K562 (cell line): ENCODE results near the gene LTK. TPM values are rescaled to one million over a fixed set of nuclear protein-coding genes. Genes with fewer than 3 reads are reported as not detected.

Experiments used
- ATAC-seq: fragments of 200-7000 bp; cut with Tn5 transposase; 3 replicates; pipeline ENCODE4 v1.9.1; 2020; ENCODE audit warnings: moderate library complexity
- BruUV-seq: library from RNA; stranded (reverse); fragments of 400-500 nt; replicated peaks from 2 replicates; lab custom pipeline; 2021; lab: Mats Ljungman, UMichigan
- CTCF ChIA-PET: fragments of 300-600 bp; formaldehyde crosslinking; extraction: SDS; loops from one replicate; lab custom pipeline; 2021; ENCODE audit warnings: low intra/inter-chr PET ratio; lab: Yijun Ruan, JAX
- POLR2A ChIA-PET: fragments of 300-600, 350-650 bp; sonication (Branson Sonifier 250); formaldehyde crosslinking; extraction: SDS; loops from one replicate; lab custom pipeline; 2021; ENCODE audit warnings: antibody characterized with exemption, inconsistent platforms; lab: Yijun Ruan, JAX
- DNase-seq, 4 experiments: peaks; one replicate each; pipeline versions ENCODE4 v3.0.0 to v3.0.0-alpha.2; 2011 to 2018; ENCODE audit warnings: low spot score in 3 of 4, mixed read lengths in 3 of 4; ENCODE audit errors: extremely low read depth in 1 of 4
- FAIRE-seq: peaks from 2 replicates; lab custom pipeline; 2011; peaks lifted over from hg19 to GRCh38; lab: Jason Lieb, UNC
- H2AFZ ChIP-seq: 2 replicates; pipeline ENCODE4 v1.6.0; 2011; ENCODE audit warnings: low read depth, low read length, control low read depth, inconsistent platforms
- H3K27ac ChIP-seq: fragments of 200-600 bp; 3 replicates; pipeline ENCODE4 v1.8.0; 2011; ENCODE audit warnings: low read depth, mild to moderate bottlenecking, control low read depth, inconsistent platforms, low read length, moderate library complexity, mixed read lengths; ENCODE audit errors: extremely low read depth
- H3K27me3 ChIP-seq, 2 experiments: fragments of 300-600 bp in 1 of 2; 2 replicates in 1 of 2; 3 replicates in 1 of 2; pipeline versions ENCODE4 v1.6.0 to v1.8.0; 2011; ENCODE audit warnings: inconsistent platforms in 2 of 2, low read length in 2 of 2, mild to moderate bottlenecking in 1 of 2, mixed read lengths in 1 of 2, moderate library complexity in 1 of 2; ENCODE audit not compliant: control insufficient read depth in 2 of 2, insufficient read depth in 2 of 2
- H3K36me3 ChIP-seq: fragments of 300-600 bp; 3 replicates; pipeline ENCODE4 v1.8.0; 2011; ENCODE audit warnings: mild to moderate bottlenecking, low read length, inconsistent platforms; ENCODE audit not compliant: control insufficient read depth, insufficient read depth
- H3K4me1 ChIP-seq, 2 experiments: fragments of 200-600 bp in 1 of 2; replicated peaks in 1 of 2; 2 replicates in 1 of 2; 3 replicates in 1 of 2; pipeline versions ENCODE4 v1.5.1 to v1.8.0; 2011; ENCODE audit warnings: inconsistent platforms in 2 of 2, low read length in 2 of 2, mild to moderate bottlenecking in 1 of 2, mixed read lengths in 1 of 2, moderate library complexity in 1 of 2; ENCODE audit not compliant: control insufficient read depth in 2 of 2, insufficient read depth in 2 of 2
- H3K4me2 ChIP-seq: 2 replicates; pipeline ENCODE4 v1.6.1; 2011; ENCODE audit warnings: low read length, control low read depth, inconsistent platforms, mixed read lengths; ENCODE audit not compliant: insufficient read depth
- H3K4me3 ChIP-seq: fragments of 200-600 bp; sonication (generic), shearing (Covaris generic); 2 replicates; pipeline ENCODE4 v1.5.1; 2016; ENCODE audit warnings: control low read depth, inconsistent platforms
- H3K79me2 ChIP-seq: fragments of 200-600 bp; 3 replicates; pipeline ENCODE4 v1.8.0; 2011; ENCODE audit warnings: low read length, inconsistent platforms; ENCODE audit not compliant: control insufficient read depth, insufficient read depth
- H3K9ac ChIP-seq, 2 experiments: 2 replicates each; pipeline versions ENCODE4 v1.6.0 to v1.6.1; 2011; ENCODE audit warnings: low read depth in 2 of 2, low read length in 2 of 2, control low read depth in 1 of 2, inconsistent platforms in 1 of 2, mild to moderate bottlenecking in 1 of 2, mixed read lengths in 1 of 2; ENCODE audit not compliant: insufficient read depth in 1 of 2
- H3K9me1 ChIP-seq: one replicate; pipeline ENCODE4 v1.6.0; 2011; ENCODE audit warnings: inconsistent platforms, mild to moderate bottlenecking, low read length, moderate library complexity; ENCODE audit not compliant: control insufficient read depth, insufficient read depth
- H3K9me3 ChIP-seq: replicated peaks from 2 replicates; pipeline ENCODE4 v1.5.1; 2011; ENCODE audit warnings: low read depth, low read length, inconsistent platforms; ENCODE audit not compliant: control insufficient read depth, insufficient read depth
- H4K20me1 ChIP-seq: replicated peaks from 2 replicates; pipeline ENCODE4 v1.6.1; 2011; ENCODE audit warnings: low read length, inconsistent platforms, mixed read lengths; ENCODE audit not compliant: control insufficient read depth, insufficient read depth
- OTX1 ChIP-seq: fragments of 450-650 bp; formaldehyde crosslinking; IDR thresholded peaks from 2 replicates; pipeline ENCODE4 v1.4.0; 2022; ENCODE audit warnings: mild to moderate bottlenecking
- SUPT5H ChIP-seq: fragments of 450-650 bp; IDR thresholded peaks from 2 replicates; pipeline ENCODE4 v1.6.1; 2016
- TEAD4 ChIP-seq, 2 experiments: sonication (generic) in 1 of 2; formaldehyde crosslinking in 1 of 2; IDR thresholded peaks; 2 replicates each; pipeline versions ENCODE4 v1.6.1 to v1.8.0; 2012 to 2022; ENCODE audit warnings: borderline replicate concordance in 1 of 2, inconsistent platforms in 1 of 2, low read length in 1 of 2, mild to moderate bottlenecking in 1 of 2, missing genetic modification reagents in 1 of 2
- WGBS: fragments of 100-300 bp; shearing (Covaris generic); methylation state at CpG from one replicate; pipeline ENCODE4 v1.1.6; 2016; ENCODE audit warnings: low coverage, mixed read lengths; ENCODE audit not compliant: insufficient coverage; ENCODE audit errors: missing lambda C conversion rate; 5-methylcytosine and 5-hydroxymethylcytosine counted together
- in situ Hi-C: fragments of 300-500 bp; cut with MboI; formaldehyde crosslinking; loops from 4 replicates; pipeline ENCODE4 v1.15.0; 2018; ENCODE audit warnings: inconsistent platforms, mixed read lengths
- intact Hi-C: fragments of 100-400 bp; cut with micrococcal nuclease; formaldehyde crosslinking; loops from 2 replicates; pipeline ENCODE4 v1.14.2; 2022
- polyA plus RNA-seq, 8 experiments: library from polyadenylated mRNA; depleted of rRNA in 4 of 8; stranded (reverse) in 5 of 8; unstranded in 3 of 8; fragments of >200 nt; fragmentation: Nextera tagmentation in 2 of 8; fragmentation: Illumina TruSeq in 1 of 8; extraction: Ambion mirVana in 2 of 8; extraction: Trizol in 1 of 8; gene quantifications; 2 replicates each; pipeline versions ENCODE4 v1.2.1 to v1.2.3, GENCODE V29; 2011 to 2014; ENCODE audit warnings: inconsistent platforms in 1 of 8, missing spikeins in 1 of 8
- total RNA-seq, 7 experiments: library from RNA; depleted of rRNA in 6 of 7; stranded (reverse); fragments of >200 nt in 6 of 7; fragmentation: Illumina TruSeq in 2 of 7; extraction: Trizol in 2 of 7; gene quantifications; 2 replicates each; pipeline versions ENCODE4 v1.2.1 to v1.2.3, GENCODE V29; 2011 to 2021; ENCODE audit warnings: low replicate concordance in 1 of 7
- TF ChIP-seq, protein P1 (sequence below), 3 experiments: fragments of 200-800 bp in 1 of 3; sonication (Bioruptor generic) in 1 of 3; sonication (generic) in 1 of 3; formaldehyde crosslinking in 1 of 3; IDR thresholded peaks; 2 replicates each; pipeline versions ENCODE4 v1.6.1 to v1.8.0; 2016 to 2022; ENCODE audit warnings: mild to moderate bottlenecking in 2 of 3, missing compliant biosample characterization in 2 of 3, missing genetic modification characterization in 2 of 3, missing genetic modification reagents in 1 of 3

LTK gene
- total and polyA plus RNA-seq, 9 of the 15 experiments (the other 6 are each of a cell fraction or from before 2014, with no cell fraction given), result 0.25 to 4.4 (median 1.8) TPM

DNA sequence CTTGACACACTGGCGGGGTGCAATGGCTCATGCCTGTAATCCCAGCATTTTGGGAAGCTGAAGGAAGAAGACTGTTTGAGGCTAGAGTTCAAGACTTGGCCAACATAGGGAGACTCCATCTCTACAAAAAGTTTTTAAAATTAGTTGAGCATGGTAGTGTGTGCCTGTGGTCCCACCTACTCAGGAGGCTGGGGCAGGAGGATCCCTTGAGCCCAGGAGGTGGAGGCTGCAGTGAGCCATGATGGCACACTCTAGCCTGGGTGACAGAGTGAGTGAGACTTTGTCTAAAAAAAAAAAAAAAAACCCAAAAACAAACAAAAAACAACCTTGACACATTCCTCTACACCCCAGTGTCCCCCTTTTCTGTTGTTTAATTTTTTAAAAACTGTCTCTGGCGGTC, 24.0 kb downstream of the LTK start:
- Histone ChIP-seq H3K4me3 (no peak overlapping the region), H3K9ac (no peak overlapping the region), H2AFZ (no peak overlapping the region), H3K36me3 (no peaks in the 10 kb centered on the region; the same call in 2 of the 3 replicates), H3K79me2 (peaks cover 8% of the 10 kb centered on the region), H3K4me1 (peaks cover 8 to 34% of the 10 kb centered on the region in 2 experiments), H3K9me3 (no peaks in the 10 kb centered on the region), H4K20me1 (no peaks in the 10 kb centered on the region), H3K27me3 (no peaks in the 10 kb centered on the region), H3K27ac (no peak overlapping the region), H3K4me2 (no peak overlapping the region), H3K9me1 (no peaks in the 10 kb centered on the region)
- intact Hi-C loops (loop anchor here (5.0 kb wide), 1 partner anchor 483 kb away; the partner anchor contains the start of gene EHD4), in situ Hi-C loops (no loop called here)
- CTCF ChIA-PET, result no interaction called here
- BruUV-seq, result no TSS peak
- TF ChIP-seq TEAD4 (IDR thresholded peaks at IDR 0.05; ENCODE audit: low read length) (no peak), TEAD4 (CRISPR knock-in tag; IDR thresholded peaks at IDR 0.05; ENCODE audit: borderline replicate concordance) (no peak), OTX1 (CRISPR knock-in tag) (no peak), SUPT5H (no peak)
- TF ChIP-seq, protein P1, sequence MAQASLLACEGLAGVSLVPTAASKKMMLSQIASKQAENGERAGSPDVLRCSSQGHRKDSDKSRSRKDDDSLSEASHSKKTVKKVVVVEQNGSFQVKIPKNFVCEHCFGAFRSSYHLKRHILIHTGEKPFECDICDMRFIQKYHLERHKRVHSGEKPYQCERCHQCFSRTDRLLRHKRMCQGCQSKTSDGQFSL (CRISPR knock-in tag; IDR thresholded peaks at IDR 0.05), result no peak
- TF ChIP-seq, protein P1 (tag; IDR thresholded peaks at IDR 0.05), result no peak
- ATAC-seq (no peak), FAIRE-seq (no peak), DNase-seq (no peak)
- WGBS, result 100% methylated on average over 2 of the region's 2 CpGs
- POLR2A ChIA-PET, result interaction anchor here (1.2 kb wide), 1 partner anchor 68 kb away, joined by 5 read pairs; no protein-coding TSS in a partner anchor
